Thyroid gland (tissue), 4 donors: ENCODE data around the gene OST4. TPM values are rescaled to one million over a fixed set of nuclear protein-coding genes. Genes with fewer than 3 reads are reported as not detected.

Experiments used
- DNase-seq, 2 donors: peaks; one replicate each; pipeline ENCODE4 v3.0.0-alpha.2; 2019
- H3K27ac ChIP-seq, 3 donors: fragments of 200-600 bp; sonication (generic); 1 replicate in 2 of 3; 2 replicates in 1 of 3; pipeline ENCODE4 v1.5.1; 2016 to 2019; ENCODE audit warnings: mild to moderate bottlenecking in 1 of 3, moderate library complexity in 1 of 3
- H3K27me3 ChIP-seq: fragments of 200-600 bp; sonication (generic); one replicate; pipeline ENCODE4 v1.5.1; 2019
- H3K36me3 ChIP-seq, 2 donors: fragments of 200-600 bp; sonication (generic); one replicate each; pipeline ENCODE4 v1.5.1; 2016 to 2019
- H3K4me1 ChIP-seq, 2 donors: fragments of 200-600 bp; sonication (generic); one replicate each; pipeline ENCODE4 v1.5.1; 2017 to 2019
- H3K4me3 ChIP-seq, 3 donors: fragments of 200-600 bp; sonication (generic); replicated peaks in 1 of 3; 1 replicate in 2 of 3; 2 replicates in 1 of 3; pipeline ENCODE4 v1.5.1; 2016; ENCODE audit warnings: mild to moderate bottlenecking in 1 of 3
- H3K9me3 ChIP-seq: fragments of 200-600 bp; sonication (generic); one replicate; pipeline ENCODE4 v1.5.1; 2017
- POLR2A ChIP-seq, 2 donors: fragments of 450-650 bp; IDR thresholded peaks; one replicate each; pipeline ENCODE4 v1.6.1; 2017; ENCODE audit warnings: antibody characterized with exemption in 2 of 2, mild to moderate bottlenecking in 2 of 2, moderate library complexity in 1 of 2
- WGBS, 2 donors: methylation state at CpG; one replicate each; pipeline ENCODE4 v1.1.5; 2017; 5-methylcytosine and 5-hydroxymethylcytosine counted together
- intact Hi-C: fragments of 100-400 bp; cut with DNase I; formaldehyde crosslinking; loops from one replicate; pipeline ENCODE4 v1.15.1; 2023
- total RNA-seq, 4 donors: library from RNA; depleted of rRNA; stranded (reverse); fragments of >200 nt; gene quantifications; one replicate each; pipeline ENCODE4 v1.2.3, GENCODE V29; 2016
- TF ChIP-seq, protein P1 (sequence below), 6 experiments: fragments of 200-600 bp in 3 of 6; fragments of 450-650 bp in 3 of 6; sonication (generic) in 3 of 6; IDR thresholded peaks; one replicate each; pipeline ENCODE4 v1.5.1; 2016 to 2019; ENCODE audit warnings: antibody characterized with exemption in 6 of 6, mild to moderate bottlenecking in 2 of 6, inconsistent platforms in 1 of 6, moderate library complexity in 1 of 6

Gene OST4
- total RNA-seq, 4 donors from 2014 or later, result 235 to 467 (median 261) TPM

DNA sequence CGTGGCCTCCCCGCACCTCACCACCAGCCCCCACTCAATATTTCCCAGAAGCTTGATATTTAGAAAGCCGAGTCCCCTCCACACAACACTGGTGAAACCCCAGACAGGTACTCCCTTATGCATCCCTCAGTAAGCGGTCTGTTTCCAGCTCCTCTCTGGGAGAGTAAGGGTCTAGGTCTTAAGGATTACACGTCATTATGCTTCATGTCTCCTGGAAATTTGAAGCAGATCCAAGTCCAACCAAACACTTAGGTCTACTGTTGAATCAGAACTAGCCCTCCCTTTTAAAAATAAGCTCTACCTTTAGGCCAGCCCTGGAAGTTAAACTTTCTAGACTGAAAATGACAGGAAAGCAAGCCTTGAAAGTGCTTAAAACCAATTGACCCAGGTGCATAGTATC lies 1.5 kb upstream of the OST4 start:
- Histone ChIP-seq H3K36me3 (peaks cover 0 to 5% of the 10 kb centered on the region in 2 donors), H3K27me3 (no peaks in the 10 kb centered on the region), H3K9me3 (no peaks in the 10 kb centered on the region), H3K4me3 (no peak overlapping the region), H3K4me1 (peaks cover 21 to 37% of the 10 kb centered on the region in 2 donors), H3K27ac (peak overlapping the region in 2 of 3 donors; percentile 44 to 81)
- intact Hi-C loops, result loop anchor here (5.0 kb wide), 1 partner anchor 41 kb away; the partner anchor contains the start of gene TMEM214
- DNase-seq, result no peak
- 72 to 76% methylated on average over 5 of the region's 5 CpGs for WGBS, 2 donors
- TF ChIP-seq, protein P1, sequence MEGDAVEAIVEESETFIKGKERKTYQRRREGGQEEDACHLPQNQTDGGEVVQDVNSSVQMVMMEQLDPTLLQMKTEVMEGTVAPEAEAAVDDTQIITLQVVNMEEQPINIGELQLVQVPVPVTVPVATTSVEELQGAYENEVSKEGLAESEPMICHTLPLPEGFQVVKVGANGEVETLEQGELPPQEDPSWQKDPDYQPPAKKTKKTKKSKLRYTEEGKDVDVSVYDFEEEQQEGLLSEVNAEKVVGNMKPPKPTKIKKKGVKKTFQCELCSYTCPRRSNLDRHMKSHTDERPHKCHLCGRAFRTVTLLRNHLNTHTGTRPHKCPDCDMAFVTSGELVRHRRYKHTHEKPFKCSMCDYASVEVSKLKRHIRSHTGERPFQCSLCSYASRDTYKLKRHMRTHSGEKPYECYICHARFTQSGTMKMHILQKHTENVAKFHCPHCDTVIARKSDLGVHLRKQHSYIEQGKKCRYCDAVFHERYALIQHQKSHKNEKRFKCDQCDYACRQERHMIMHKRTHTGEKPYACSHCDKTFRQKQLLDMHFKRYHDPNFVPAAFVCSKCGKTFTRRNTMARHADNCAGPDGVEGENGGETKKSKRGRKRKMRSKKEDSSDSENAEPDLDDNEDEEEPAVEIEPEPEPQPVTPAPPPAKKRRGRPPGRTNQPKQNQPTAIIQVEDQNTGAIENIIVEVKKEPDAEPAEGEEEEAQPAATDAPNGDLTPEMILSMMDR (IDR thresholded peaks at IDR 0.05), result no peak
- no peak for TF ChIP-seq POLR2A (IDR thresholded peaks at IDR 0.05)

DNA sequence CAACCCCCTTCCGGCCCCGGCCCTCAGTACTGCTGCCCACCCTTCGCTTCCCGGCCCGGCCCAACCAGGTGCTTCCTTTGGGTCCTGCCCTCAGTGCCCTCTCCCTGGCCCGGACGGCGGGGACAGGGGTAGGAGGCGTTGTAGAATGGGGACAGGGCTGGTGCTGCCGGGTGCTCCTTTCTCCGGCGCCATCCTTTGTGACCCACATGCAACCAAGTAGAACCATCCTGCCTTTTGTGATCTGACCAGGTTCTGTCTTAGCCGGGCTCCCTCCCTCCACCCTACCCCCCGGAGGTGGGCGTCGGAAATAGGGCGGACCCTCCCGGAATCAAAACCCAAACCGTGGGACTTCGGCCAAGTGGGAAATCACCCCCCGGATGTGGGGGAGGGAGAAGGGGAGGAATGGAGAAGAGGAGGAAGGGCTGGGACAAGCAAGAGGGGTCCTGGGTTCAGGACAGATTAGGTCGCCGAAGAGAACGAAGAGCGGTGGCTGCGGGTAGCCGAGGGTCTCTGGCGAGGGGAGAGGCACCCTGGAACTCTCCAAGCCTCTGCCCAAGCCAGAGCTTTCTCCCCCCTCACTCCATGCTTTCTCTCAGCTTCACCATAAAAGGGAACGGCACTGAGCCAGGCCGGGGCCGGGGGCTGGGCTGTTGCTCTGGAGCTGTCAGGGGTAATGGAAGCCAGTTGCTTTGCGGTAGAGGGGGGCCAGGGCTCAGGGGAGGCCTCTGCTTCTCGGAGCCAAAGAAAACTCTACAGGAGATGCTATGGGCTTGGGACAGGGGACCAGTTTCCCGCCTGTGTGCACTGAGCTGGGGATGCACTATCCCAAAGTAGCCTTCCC lies 756 bp upstream of the OST4 start:
- peaks cover 21 to 37% of the 10 kb centered on the region in 2 donors for H3K4me1 ChIP-seq
- intact Hi-C loops, result loop anchor here (5.0 kb wide), 1 partner anchor 40 kb away; the partner anchor contains the start of gene TMEM214
- no peaks in the 10 kb centered on the region for H3K27me3 ChIP-seq
- peak overlapping the region; percentile 40 to 80 (median 66) for H3K4me3 ChIP-seq
- H3K9me3 ChIP-seq, result no peaks in the 10 kb centered on the region
- 4 to 6% methylated on average over 24 to 31 of the region's 34 CpGs for WGBS, 2 donors
- TF ChIP-seq POLR2A (IDR thresholded peaks at IDR 0.05), result no peak
- TF ChIP-seq, protein P1 (IDR thresholded peaks at IDR 0.05), result no peak
- peaks cover 0 to 9% of the 10 kb centered on the region in 2 donors for H3K36me3 ChIP-seq
- DNase-seq, result peak; percentile 48 to 49
- peak overlapping the region; percentile 44 to 81 (median 77) for H3K27ac ChIP-seq

DNA sequence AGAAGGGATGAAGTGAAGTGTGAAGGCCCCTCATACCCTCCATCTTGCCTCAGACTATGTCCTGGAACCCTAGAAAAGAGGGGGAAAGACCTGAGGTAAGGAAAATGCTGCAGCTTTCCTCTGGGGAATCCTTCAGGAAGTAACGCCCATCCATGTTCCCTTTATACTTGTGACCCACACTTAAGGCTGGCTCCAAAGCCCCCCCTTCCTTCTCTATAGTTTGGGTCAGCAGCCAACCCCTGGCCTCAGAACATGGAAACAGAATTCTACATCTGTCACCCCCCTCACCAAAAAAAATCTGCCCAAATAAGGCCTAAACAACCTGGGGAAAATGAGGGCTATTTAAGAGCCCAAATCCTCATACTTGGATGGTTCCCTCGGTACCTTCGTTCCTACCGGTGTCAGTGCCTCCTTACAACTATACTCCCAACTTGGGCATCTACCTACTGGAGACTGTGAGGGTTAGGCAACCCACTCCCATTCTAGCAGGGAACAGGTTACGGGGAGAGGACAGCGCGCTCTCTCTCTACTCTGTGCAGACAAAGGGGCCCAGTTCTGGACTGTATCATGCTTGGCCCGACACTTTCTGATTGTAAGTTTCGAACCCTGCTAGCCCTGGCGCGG lies 689 bp downstream of the OST4 start:
- DNase-seq, result no peak
- H3K9me3 ChIP-seq, result no peaks in the 10 kb centered on the region
- no peaks in the 10 kb centered on the region for H3K27me3 ChIP-seq
- H3K4me3 ChIP-seq, result peak overlapping the region; percentile 80 to 98 (median 82)
- 3 to 8% methylated on average over 7 to 11 of the region's 11 CpGs for WGBS, 2 donors
- H3K27ac ChIP-seq, result peak overlapping the region; percentile 72 to 90 (median 81)
- H3K36me3 ChIP-seq, result peaks cover 0 to 10% of the 10 kb centered on the region in 2 donors
- H3K4me1 ChIP-seq, result peaks cover 21 to 37% of the 10 kb centered on the region in 2 donors
- intact Hi-C loops, result loop anchor here (5.0 kb wide), 1 partner anchor 38 kb away; the partner anchor contains the start of gene TMEM214
- no peak for TF ChIP-seq POLR2A (IDR thresholded peaks at IDR 0.05)
- TF ChIP-seq, protein P1 (IDR thresholded peaks at IDR 0.05), result no peak

DNA sequence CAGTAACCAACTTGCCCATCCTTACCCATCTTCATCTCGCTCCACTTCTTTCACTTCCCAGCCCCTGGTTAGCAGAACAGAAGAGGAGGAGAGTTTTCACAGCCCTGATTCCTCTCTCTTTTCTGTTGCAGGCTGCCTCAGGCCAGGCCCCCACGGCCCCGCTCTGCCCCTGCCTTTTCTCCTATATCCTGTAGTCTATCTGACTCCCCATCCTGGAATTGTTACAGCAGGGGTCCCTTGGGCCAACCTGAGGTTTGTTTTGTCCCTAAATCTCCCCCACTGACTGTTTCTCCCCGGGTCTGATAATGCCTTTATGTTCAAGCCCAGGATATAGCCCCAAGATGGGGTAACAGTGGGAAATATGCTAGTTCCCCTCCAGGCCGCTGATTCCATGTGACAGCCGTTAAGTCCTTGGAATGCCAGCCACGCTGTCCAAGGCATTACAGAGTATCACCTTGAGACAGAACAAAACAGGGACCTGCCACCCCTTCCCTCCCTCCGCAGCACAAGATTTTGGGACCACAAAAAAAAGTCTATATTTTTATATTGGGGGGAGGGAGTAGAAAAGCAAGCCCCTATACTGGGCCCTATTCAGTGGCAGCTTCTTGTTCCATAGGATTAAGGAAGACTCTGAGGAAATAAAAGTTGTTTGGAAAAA lies 1.4 kb downstream of the OST4 start:
- Histone ChIP-seq H3K9me3 (no peaks in the 10 kb centered on the region), H3K4me1 (peaks cover 21 to 37% of the 10 kb centered on the region in 2 donors), H3K36me3 (peaks cover 0 to 11% of the 10 kb centered on the region in 2 donors), H3K27ac (peak overlapping the region in 1 of 3 donors; percentile 31), H3K4me3 (peak overlapping the region in 1 of 3 donors; percentile 80), H3K27me3 (no peaks in the 10 kb centered on the region)
- WGBS, 2 donors, result 84 to 86% methylated on average over 8 of the region's 8 CpGs
- TF ChIP-seq POLR2A (IDR thresholded peaks at IDR 0.05), result no peak
- TF ChIP-seq, protein P1 (IDR thresholded peaks at IDR 0.05), result no peak
- intact Hi-C loops, result loop anchor here (5.0 kb wide), 1 partner anchor 38 kb away; the partner anchor contains the start of gene TMEM214
- DNase-seq, result no peak
